K562 (cell line): ENCODE results near the gene OSBPL3. TPM values are rescaled to one million over a fixed set of nuclear protein-coding genes. Genes with fewer than 3 reads are reported as not detected.

Experiments used
- ATAC-seq: fragments of 200-7000 bp; cut with Tn5 transposase; 3 replicates; pipeline ENCODE4 v1.9.1; 2020; ENCODE audit warnings: moderate library complexity
- BruUV-seq: library from RNA; stranded (reverse); fragments of 400-500 nt; replicated peaks from 2 replicates; lab custom pipeline; 2021; lab: Mats Ljungman, UMichigan
- CTCF ChIA-PET: fragments of 300-600 bp; formaldehyde crosslinking; extraction: SDS; loops from one replicate; lab custom pipeline; 2021; ENCODE audit warnings: low intra/inter-chr PET ratio; lab: Yijun Ruan, JAX
- POLR2A ChIA-PET: fragments of 300-600, 350-650 bp; sonication (Branson Sonifier 250); formaldehyde crosslinking; extraction: SDS; loops from one replicate; lab custom pipeline; 2021; ENCODE audit warnings: antibody characterized with exemption, inconsistent platforms; lab: Yijun Ruan, JAX
- DNase-seq, 4 experiments: peaks; one replicate each; pipeline versions ENCODE4 v3.0.0 to v3.0.0-alpha.2; 2011 to 2018; ENCODE audit warnings: low spot score in 3 of 4, mixed read lengths in 3 of 4; ENCODE audit errors: extremely low read depth in 1 of 4
- FAIRE-seq: peaks from 2 replicates; lab custom pipeline; 2011; peaks lifted over from hg19 to GRCh38; lab: Jason Lieb, UNC
- H2AFZ ChIP-seq: 2 replicates; pipeline ENCODE4 v1.6.0; 2011; ENCODE audit warnings: low read depth, low read length, control low read depth, inconsistent platforms
- H3K27ac ChIP-seq: fragments of 200-600 bp; 3 replicates; pipeline ENCODE4 v1.8.0; 2011; ENCODE audit warnings: low read depth, mild to moderate bottlenecking, control low read depth, inconsistent platforms, low read length, moderate library complexity, mixed read lengths; ENCODE audit errors: extremely low read depth
- H3K27me3 ChIP-seq, 2 experiments: fragments of 300-600 bp in 1 of 2; 2 replicates in 1 of 2; 3 replicates in 1 of 2; pipeline versions ENCODE4 v1.6.0 to v1.8.0; 2011; ENCODE audit warnings: inconsistent platforms in 2 of 2, low read length in 2 of 2, mild to moderate bottlenecking in 1 of 2, mixed read lengths in 1 of 2, moderate library complexity in 1 of 2; ENCODE audit not compliant: control insufficient read depth in 2 of 2, insufficient read depth in 2 of 2
- H3K36me3 ChIP-seq: fragments of 300-600 bp; 3 replicates; pipeline ENCODE4 v1.8.0; 2011; ENCODE audit warnings: mild to moderate bottlenecking, low read length, inconsistent platforms; ENCODE audit not compliant: control insufficient read depth, insufficient read depth
- H3K4me1 ChIP-seq, 2 experiments: fragments of 200-600 bp in 1 of 2; replicated peaks in 1 of 2; 2 replicates in 1 of 2; 3 replicates in 1 of 2; pipeline versions ENCODE4 v1.5.1 to v1.8.0; 2011; ENCODE audit warnings: inconsistent platforms in 2 of 2, low read length in 2 of 2, mild to moderate bottlenecking in 1 of 2, mixed read lengths in 1 of 2, moderate library complexity in 1 of 2; ENCODE audit not compliant: control insufficient read depth in 2 of 2, insufficient read depth in 2 of 2
- H3K4me2 ChIP-seq: 2 replicates; pipeline ENCODE4 v1.6.1; 2011; ENCODE audit warnings: low read length, control low read depth, inconsistent platforms, mixed read lengths; ENCODE audit not compliant: insufficient read depth
- H3K4me3 ChIP-seq: fragments of 200-600 bp; sonication (generic), shearing (Covaris generic); 2 replicates; pipeline ENCODE4 v1.5.1; 2016; ENCODE audit warnings: control low read depth, inconsistent platforms
- H3K79me2 ChIP-seq: fragments of 200-600 bp; 3 replicates; pipeline ENCODE4 v1.8.0; 2011; ENCODE audit warnings: low read length, inconsistent platforms; ENCODE audit not compliant: control insufficient read depth, insufficient read depth
- H3K9ac ChIP-seq, 2 experiments: 2 replicates each; pipeline versions ENCODE4 v1.6.0 to v1.6.1; 2011; ENCODE audit warnings: low read depth in 2 of 2, low read length in 2 of 2, control low read depth in 1 of 2, inconsistent platforms in 1 of 2, mild to moderate bottlenecking in 1 of 2, mixed read lengths in 1 of 2; ENCODE audit not compliant: insufficient read depth in 1 of 2
- H3K9me1 ChIP-seq: one replicate; pipeline ENCODE4 v1.6.0; 2011; ENCODE audit warnings: inconsistent platforms, mild to moderate bottlenecking, low read length, moderate library complexity; ENCODE audit not compliant: control insufficient read depth, insufficient read depth
- H3K9me3 ChIP-seq: replicated peaks from 2 replicates; pipeline ENCODE4 v1.5.1; 2011; ENCODE audit warnings: low read depth, low read length, inconsistent platforms; ENCODE audit not compliant: control insufficient read depth, insufficient read depth
- H4K20me1 ChIP-seq: replicated peaks from 2 replicates; pipeline ENCODE4 v1.6.1; 2011; ENCODE audit warnings: low read length, inconsistent platforms, mixed read lengths; ENCODE audit not compliant: control insufficient read depth, insufficient read depth
- ATF7 ChIP-seq: fragments of 450-650 bp; IDR thresholded peaks from 2 replicates; pipeline ENCODE4 v1.7.1; 2014; ENCODE audit warnings: mild to moderate bottlenecking, moderate library complexity
- FOSL1 ChIP-seq: fragments of 200-800 bp; sonication (Bioruptor generic); conservative IDR thresholded peaks from 2 replicates; pipeline ENCODE4 v1.6.1; 2016; ENCODE audit warnings: missing genetic modification characterization, missing compliant biosample characterization
- RCOR1 ChIP-seq, 2 experiments: IDR thresholded peaks; 2 replicates each; pipeline ENCODE4 v1.6.1; 2012; ENCODE audit warnings: low read depth in 2 of 2, low read length in 2 of 2, borderline replicate concordance in 1 of 2, improper control_type of control experiment in 1 of 2
- SMARCB1 ChIP-seq: IDR thresholded peaks from 2 replicates; pipeline ENCODE4 v1.6.1; 2011; ENCODE audit warnings: improper control_type of control experiment, low read depth; ENCODE audit not compliant: insufficient read length
- SREBF1 ChIP-seq: fragments of 150-350 bp; IDR thresholded peaks from 2 replicates; pipeline ENCODE4 v1.6.1; 2014; ENCODE audit warnings: antibody characterized with exemption, low read depth, low read length, borderline replicate concordance
- TBL1XR1 ChIP-seq, 2 experiments: IDR thresholded peaks; 2 replicates each; pipeline ENCODE4 v1.6.1; 2012; ENCODE audit warnings: improper control_type of control experiment in 2 of 2, low read length in 2 of 2, mild to moderate bottlenecking in 1 of 2
- TCF3 ChIP-seq: sonication (generic); formaldehyde crosslinking; IDR thresholded peaks from 2 replicates; pipeline ENCODE4 v1.4.0; 2020; ENCODE audit warnings: mild to moderate bottlenecking, missing genetic modification reagents
- TEAD4 ChIP-seq, 2 experiments: sonication (generic) in 1 of 2; formaldehyde crosslinking in 1 of 2; IDR thresholded peaks; 2 replicates each; pipeline versions ENCODE4 v1.6.1 to v1.8.0; 2012 to 2022; ENCODE audit warnings: borderline replicate concordance in 1 of 2, inconsistent platforms in 1 of 2, low read length in 1 of 2, mild to moderate bottlenecking in 1 of 2, missing genetic modification reagents in 1 of 2
- WGBS: fragments of 100-300 bp; shearing (Covaris generic); methylation state at CpG from one replicate; pipeline ENCODE4 v1.1.6; 2016; ENCODE audit warnings: low coverage, mixed read lengths; ENCODE audit not compliant: insufficient coverage; ENCODE audit errors: missing lambda C conversion rate; 5-methylcytosine and 5-hydroxymethylcytosine counted together
- in situ Hi-C: fragments of 300-500 bp; cut with MboI; formaldehyde crosslinking; loops from 4 replicates; pipeline ENCODE4 v1.15.0; 2018; ENCODE audit warnings: inconsistent platforms, mixed read lengths
- intact Hi-C: fragments of 100-400 bp; cut with micrococcal nuclease; formaldehyde crosslinking; loops from 2 replicates; pipeline ENCODE4 v1.14.2; 2022
- polyA plus RNA-seq, 8 experiments: library from polyadenylated mRNA; depleted of rRNA in 4 of 8; stranded (reverse) in 5 of 8; unstranded in 3 of 8; fragments of >200 nt; fragmentation: Nextera tagmentation in 2 of 8; fragmentation: Illumina TruSeq in 1 of 8; extraction: Ambion mirVana in 2 of 8; extraction: Trizol in 1 of 8; gene quantifications; 2 replicates each; pipeline versions ENCODE4 v1.2.1 to v1.2.3, GENCODE V29; 2011 to 2014; ENCODE audit warnings: inconsistent platforms in 1 of 8, missing spikeins in 1 of 8
- total RNA-seq, 7 experiments: library from RNA; depleted of rRNA in 6 of 7; stranded (reverse); fragments of >200 nt in 6 of 7; fragmentation: Illumina TruSeq in 2 of 7; extraction: Trizol in 2 of 7; gene quantifications; 2 replicates each; pipeline versions ENCODE4 v1.2.1 to v1.2.3, GENCODE V29; 2011 to 2021; ENCODE audit warnings: low replicate concordance in 1 of 7
- TF ChIP-seq, protein P1 (sequence below): sonication (generic); IDR thresholded peaks from 2 replicates; pipeline ENCODE4 v1.6.1; 2016

The OSBPL3 gene
- total and polyA plus RNA-seq, 9 of the 15 experiments (the other 6 are each of a cell fraction or from before 2014, with no cell fraction given), result 4.8 to 37.2 (median 26.5) TPM

DNA sequence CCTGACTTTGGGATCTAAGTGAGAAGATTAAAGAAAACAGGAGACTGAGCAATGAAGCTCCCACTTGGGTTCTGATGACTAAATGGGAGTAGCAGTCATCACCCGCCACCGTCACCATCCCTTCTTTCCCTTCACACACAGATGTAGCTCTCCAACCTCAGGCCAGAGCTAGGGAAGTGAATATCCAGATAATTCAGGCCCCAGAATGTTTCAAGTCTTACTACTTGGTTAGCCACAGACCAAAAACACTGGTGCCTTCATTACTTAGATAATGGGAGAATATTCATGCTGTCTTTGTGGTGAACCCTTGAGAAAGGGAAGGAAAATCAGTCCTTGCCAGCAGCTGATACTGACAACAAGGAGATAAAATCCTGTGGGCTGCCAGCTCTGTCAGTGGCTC, 100.7 kb downstream of the OSBPL3 start:
- Histone ChIP-seq H3K9me1 (no peaks in the 10 kb centered on the region), H2AFZ (no peak overlapping the region), H3K9me3 (no peaks in the 10 kb centered on the region), H3K36me3 (peaks cover 4% of the 10 kb centered on the region; the same call in 2 of the 3 replicates), H3K4me3 (no peak overlapping the region), H4K20me1 (no peaks in the 10 kb centered on the region), H3K9ac (no peak overlapping the region), H3K27ac (no peak overlapping the region), H3K27me3 (no peaks in the 10 kb centered on the region), H3K4me2 (no peak overlapping the region), H3K4me1 (peaks cover 0 to 12% of the 10 kb centered on the region in 2 experiments; a peak in 2 of 5 replicates), H3K79me2 (no peaks in the 10 kb centered on the region)
- ChIA-PET POLR2A (interaction anchor here (1.5 kb wide), 1 partner anchor 15 kb away, joined by 3 read pairs; no protein-coding TSS in a partner anchor), CTCF (no interaction called here)
- TF ChIP-seq, protein P1, sequence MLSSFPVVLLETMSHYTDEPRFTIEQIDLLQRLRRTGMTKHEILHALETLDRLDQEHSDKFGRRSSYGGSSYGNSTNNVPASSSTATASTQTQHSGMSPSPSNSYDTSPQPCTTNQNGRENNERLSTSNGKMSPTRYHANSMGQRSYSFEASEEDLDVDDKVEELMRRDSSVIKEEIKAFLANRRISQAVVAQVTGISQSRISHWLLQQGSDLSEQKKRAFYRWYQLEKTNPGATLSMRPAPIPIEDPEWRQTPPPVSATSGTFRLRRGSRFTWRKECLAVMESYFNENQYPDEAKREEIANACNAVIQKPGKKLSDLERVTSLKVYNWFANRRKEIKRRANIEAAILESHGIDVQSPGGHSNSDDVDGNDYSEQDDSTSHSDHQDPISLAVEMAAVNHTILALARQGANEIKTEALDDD, result peak; percentile 76
- no peak for TF ChIP-seq ATF7
- TF ChIP-seq RCOR1 (IDR thresholded peaks at IDR 0.05; ENCODE audit: borderline replicate concordance in 1 of 2, low read depth in 2 of 2, low read length in 2 of 2), result 0 out of 4 replicates have a peak, but pooled peaks of 1 of the 2 experiments have one; percentile 35
- no peak for TF ChIP-seq SMARCB1
- no peak for TF ChIP-seq TBL1XR1 (IDR thresholded peaks at IDR 0.05; ENCODE audit: low read length in 2 of 2)
- TF ChIP-seq FOSL1 (tag), result peak; percentile 48
- peak; percentile 39 for TF ChIP-seq TCF3 (CRISPR knock-in tag)
- no peak for TF ChIP-seq SREBF1
- peak; percentile 46; the same call in 1 of the 2 replicates for TF ChIP-seq TEAD4 (IDR thresholded peaks at IDR 0.05; ENCODE audit: low read length)
- no peak for TF ChIP-seq TEAD4 (CRISPR knock-in tag; IDR thresholded peaks at IDR 0.05; ENCODE audit: borderline replicate concordance)
- intact Hi-C loops (no loop called here), in situ Hi-C loops (no loop called here)
- BruUV-seq, result no TSS peak
- FAIRE-seq (no peak), ATAC-seq (no peak; the same call in 2 of the 3 replicates), DNase-seq (peak in 2 of 4 experiments; percentile 13 to 24)
- WGBS, result 88% methylated on average over 2 of the region's 2 CpGs
